ENCODE measurements around the gene SCRN3.

SCRN3 gene

DNA sequence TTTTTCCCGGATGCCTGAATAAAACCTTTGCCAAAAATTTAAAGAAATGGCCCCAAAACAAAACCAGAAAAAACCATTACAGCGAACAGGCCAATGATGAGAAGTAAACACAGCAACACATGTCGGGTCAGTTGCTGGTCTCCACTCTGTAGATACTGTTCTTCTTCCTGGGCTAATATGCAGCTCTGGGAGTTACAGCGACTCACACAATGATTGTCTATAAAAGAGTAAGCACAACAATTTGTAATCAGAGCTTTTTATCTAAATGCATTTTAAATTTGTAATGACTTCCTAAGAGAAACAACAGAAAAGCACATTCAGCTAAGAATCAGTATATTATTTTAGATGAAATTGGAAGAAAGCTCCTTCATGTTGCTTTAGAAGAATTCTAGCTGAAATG is 51.0 kb downstream of the SCRN3 start:
- no peak for DNase-seq (ENCODE audit: extremely low read depth, low read depth)
- H3K4me3 ChIP-seq (replicated peaks; ENCODE audit: low read depth, low read length) = no peak overlapping the region
- TF ChIP-seq, protein P1, sequence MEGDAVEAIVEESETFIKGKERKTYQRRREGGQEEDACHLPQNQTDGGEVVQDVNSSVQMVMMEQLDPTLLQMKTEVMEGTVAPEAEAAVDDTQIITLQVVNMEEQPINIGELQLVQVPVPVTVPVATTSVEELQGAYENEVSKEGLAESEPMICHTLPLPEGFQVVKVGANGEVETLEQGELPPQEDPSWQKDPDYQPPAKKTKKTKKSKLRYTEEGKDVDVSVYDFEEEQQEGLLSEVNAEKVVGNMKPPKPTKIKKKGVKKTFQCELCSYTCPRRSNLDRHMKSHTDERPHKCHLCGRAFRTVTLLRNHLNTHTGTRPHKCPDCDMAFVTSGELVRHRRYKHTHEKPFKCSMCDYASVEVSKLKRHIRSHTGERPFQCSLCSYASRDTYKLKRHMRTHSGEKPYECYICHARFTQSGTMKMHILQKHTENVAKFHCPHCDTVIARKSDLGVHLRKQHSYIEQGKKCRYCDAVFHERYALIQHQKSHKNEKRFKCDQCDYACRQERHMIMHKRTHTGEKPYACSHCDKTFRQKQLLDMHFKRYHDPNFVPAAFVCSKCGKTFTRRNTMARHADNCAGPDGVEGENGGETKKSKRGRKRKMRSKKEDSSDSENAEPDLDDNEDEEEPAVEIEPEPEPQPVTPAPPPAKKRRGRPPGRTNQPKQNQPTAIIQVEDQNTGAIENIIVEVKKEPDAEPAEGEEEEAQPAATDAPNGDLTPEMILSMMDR (IDR thresholded peaks at IDR 0.05; ENCODE audit: low read depth, low read length, missing control alignments) = no peak

DNA sequence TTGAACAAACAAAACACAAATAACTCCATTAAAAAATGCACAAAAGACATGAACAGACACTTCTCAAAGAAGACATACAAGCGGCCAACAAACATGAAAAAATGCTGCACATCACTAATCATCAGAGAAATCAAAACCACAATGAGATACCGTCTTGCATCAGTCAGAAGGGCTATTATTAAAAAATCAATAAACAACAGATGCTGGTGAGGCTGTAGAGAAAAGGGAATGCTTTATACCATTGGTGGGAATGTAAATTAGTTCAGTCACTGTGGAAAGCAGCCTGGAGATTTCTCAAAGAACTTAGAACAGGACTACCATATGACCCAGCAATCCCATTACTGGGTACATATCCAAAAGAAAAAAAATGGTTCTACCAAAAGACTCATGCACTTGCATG is 53.5 kb downstream of the SCRN3 start:
- no peak for DNase-seq (ENCODE audit: extremely low read depth, low read depth)
- H3K4me3 ChIP-seq (replicated peaks; ENCODE audit: low read depth, low read length) = no peak overlapping the region
- TF ChIP-seq, protein P1 (IDR thresholded peaks at IDR 0.05; ENCODE audit: low read depth, low read length, missing control alignments) = no peak

DNA sequence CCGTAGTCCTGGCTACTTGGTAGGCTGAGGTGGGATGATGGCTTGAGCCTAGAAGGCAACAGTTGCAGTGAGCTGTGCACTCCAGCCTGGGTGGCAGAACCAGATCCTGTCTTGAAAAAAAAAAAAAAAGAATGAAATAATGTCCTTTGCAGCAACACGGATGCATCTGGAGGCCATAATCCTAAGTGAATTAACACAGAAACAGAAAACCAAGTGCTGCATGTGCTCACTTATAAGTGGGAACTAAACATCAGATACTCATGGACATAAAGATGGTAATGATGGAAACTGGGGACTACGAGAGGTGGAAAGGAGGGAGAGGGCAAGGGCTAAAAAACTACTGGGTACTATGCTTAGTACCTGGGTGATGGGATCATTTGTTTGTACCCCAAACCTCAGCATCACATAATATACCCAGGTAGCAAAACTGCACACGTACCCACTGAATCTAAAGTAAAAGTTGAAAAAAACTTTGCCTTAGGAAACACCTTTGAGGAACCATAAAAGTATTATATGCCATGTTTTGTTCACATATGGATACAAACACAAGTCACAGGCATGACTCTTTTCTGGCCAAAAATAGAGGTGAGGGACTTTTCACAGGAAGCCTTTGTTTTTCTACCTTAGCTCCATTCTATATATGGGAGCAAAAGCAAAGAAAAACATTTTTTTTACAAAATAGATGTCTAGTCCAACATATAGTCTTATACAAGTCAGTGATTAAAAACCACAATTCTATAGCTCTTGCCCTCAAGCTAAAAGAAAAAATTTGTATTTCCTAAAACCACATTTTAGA is 54.7 kb downstream of the SCRN3 start:
- TF ChIP-seq, protein P1 (IDR thresholded peaks at IDR 0.05; ENCODE audit: low read depth, low read length, missing control alignments) = no peak
- H3K4me3 ChIP-seq (replicated peaks; ENCODE audit: low read depth, low read length) = no peak overlapping the region
- no peak for DNase-seq (ENCODE audit: extremely low read depth, low read depth)

DNA sequence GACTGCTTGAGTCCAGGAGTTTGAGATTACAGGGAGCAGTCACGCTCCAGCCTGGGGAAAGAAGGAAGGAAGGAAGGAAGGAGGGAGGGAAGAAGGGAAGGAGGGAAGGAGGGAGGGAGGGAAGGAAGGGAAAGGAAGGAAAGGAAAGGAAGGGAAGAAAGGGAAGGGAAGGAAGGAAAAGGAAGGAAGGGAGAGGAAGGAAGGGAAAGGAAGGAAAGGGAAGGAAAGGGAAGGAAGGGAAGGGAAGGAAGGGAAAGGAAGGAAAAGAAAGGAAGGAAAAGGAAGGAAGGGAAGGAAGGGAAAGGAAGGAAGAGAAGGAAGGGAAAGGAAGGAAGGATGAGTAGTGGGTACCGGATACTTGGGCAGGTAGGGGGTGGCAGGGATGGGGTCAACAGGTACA is 59.0 kb downstream of the SCRN3 start:
- TF ChIP-seq, protein P1 (IDR thresholded peaks at IDR 0.05; ENCODE audit: low read depth, low read length, missing control alignments) = no peak
- H3K4me3 ChIP-seq (replicated peaks; ENCODE audit: low read depth, low read length) = no peak overlapping the region
- DNase-seq (ENCODE audit: extremely low read depth, low read depth) = no peak

DNA sequence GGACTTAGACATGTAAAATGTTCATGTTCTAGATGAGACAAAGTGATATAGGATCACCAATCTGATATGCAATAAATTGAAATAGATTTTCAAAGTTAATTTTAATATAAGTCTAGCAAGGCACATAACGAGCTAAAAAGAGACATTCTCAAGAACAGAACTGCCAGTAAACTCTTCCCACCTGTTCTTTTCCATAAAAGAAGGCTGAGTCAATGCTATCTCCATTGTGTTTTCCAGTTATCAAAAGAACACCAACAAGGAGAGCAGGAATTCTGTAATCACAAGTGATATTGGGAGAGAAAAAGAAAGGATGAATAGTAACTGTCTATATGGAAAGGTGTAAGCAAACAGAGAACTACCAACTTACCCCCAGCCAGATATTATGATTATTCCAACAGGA is 65.7 kb downstream of the SCRN3 start:
- TF ChIP-seq, protein P1 (IDR thresholded peaks at IDR 0.05; ENCODE audit: low read depth, low read length, missing control alignments) = no peak
- H3K4me3 ChIP-seq (replicated peaks; ENCODE audit: low read depth, low read length) = no peak overlapping the region
- no peak for DNase-seq (ENCODE audit: extremely low read depth, low read depth)

DNA sequence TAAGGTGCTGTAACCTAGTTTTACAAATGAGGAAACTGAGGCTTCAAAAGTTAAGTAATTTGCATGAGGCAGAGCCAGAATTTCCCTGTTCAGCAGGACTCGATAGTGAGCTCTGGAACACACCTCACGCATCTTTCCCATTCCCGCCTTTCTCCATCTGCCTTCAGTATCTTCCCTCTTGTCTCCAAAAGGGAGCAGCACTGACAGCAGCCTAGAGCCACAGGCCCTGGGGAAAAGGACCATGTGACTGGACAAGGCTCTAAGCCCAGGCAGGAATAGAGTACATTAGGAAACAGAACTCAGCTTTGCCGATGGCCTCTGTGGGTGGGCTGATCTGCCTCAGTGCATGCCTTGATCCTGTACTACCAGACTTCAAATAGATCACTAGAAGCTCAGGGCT is 69.8 kb downstream of the SCRN3 start:
- no peak overlapping the region for H3K4me3 ChIP-seq (replicated peaks; ENCODE audit: low read depth, low read length)
- DNase-seq (ENCODE audit: extremely low read depth, low read depth) = no peak
- TF ChIP-seq, protein P1 (IDR thresholded peaks at IDR 0.05; ENCODE audit: low read depth, low read length, missing control alignments) = no peak

DNA sequence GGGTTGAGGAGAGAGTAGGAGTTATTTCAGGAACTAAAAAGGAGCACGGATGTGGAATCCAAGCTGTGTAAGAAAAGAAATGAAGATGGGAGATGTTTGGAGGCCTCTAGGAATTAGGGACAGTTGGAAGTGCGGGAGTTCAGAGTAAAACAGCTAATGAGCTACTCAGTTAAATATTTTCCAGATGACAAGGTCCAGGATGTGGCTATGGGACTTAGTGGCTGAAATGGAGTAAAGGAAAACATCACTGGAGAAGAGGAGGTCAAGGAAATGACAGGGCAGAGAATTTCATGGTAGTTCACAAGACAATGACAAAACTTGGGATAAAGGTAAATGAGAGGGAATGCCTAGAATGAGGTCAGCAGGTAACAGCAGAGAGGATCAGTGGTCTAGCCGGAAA is 78.3 kb downstream of the SCRN3 start:
- no peak for DNase-seq (ENCODE audit: extremely low read depth, low read depth)
- TF ChIP-seq, protein P1 (IDR thresholded peaks at IDR 0.05; ENCODE audit: low read depth, low read length, missing control alignments) = no peak
- no peak overlapping the region for H3K4me3 ChIP-seq (replicated peaks; ENCODE audit: low read depth, low read length)
